LNCaP clone FGC (cell line): ENCODE measurements around the gene SPTLC2.
A peak's percentile ranks its signal among the peaks of the same experiment; 100 is the strongest.

ENCODE experiments used
- DNase-seq: peaks from one replicate; pipeline ENCODE4 v3.0.0-alpha.2; 2011; ENCODE audit warnings: low read depth
- H3K4me3 ChIP-seq: 2 replicates; pipeline ENCODE4 v1.5.1; 2011; ENCODE audit warnings: mild to moderate bottlenecking, low read depth, low read length, control low read depth
- CTCF ChIP-seq: IDR thresholded peaks from 2 replicates; pipeline ENCODE4 v1.5.1; 2012; ENCODE audit warnings: mild to moderate bottlenecking; ENCODE audit not compliant: control insufficient read depth, insufficient read depth; ENCODE audit errors: extremely low read depth

SPTLC2 gene

DNA sequence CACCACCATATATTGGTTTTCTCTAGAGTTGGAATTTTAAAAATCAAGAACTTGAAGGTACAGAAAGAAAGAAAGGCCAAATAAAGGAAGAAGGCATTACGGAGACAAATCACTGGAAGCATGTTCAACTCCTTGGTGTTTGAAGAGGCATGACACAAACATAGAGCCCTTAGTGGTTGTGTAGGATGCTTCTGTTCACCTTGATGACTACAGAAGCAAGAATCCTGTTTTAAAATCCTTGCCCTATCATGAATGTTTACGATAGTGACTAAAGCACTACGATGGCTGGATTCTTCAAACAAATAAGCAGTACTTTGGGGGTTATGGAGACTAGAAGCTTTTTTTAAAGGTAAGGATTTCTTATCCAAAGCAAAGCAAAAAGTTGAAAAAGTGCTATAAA, 107.6 kb downstream of the SPTLC2 start:
- no peak for DNase-seq
- no peak overlapping the region for H3K4me3 ChIP-seq

DNA sequence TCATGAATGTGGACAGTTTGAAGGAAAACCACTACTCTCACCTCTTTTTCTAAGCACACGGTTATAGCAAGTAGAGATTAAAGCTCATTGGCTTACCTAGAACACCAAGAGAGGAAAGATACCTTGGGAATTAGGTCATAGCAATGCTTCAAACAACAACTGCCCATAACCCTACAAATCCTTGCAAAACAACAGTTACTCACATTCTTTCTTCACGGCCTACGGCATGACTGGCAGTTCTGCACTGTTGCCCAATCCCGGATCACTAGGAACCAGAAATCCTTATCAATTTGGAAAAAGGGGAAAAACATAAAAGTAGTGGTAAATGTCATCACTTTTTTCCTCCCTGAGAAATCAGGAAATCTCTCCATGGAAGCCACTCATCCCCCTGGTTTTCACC, 108.2 kb downstream of the SPTLC2 start:
- H3K4me3 ChIP-seq: no peak overlapping the region
- TF ChIP-seq CTCF: no peak
- no peak for DNase-seq

More for the DNA sequence above, 107.6 kb downstream of the SPTLC2 start:
- no peak for TF ChIP-seq CTCF

GRCh38 chr14:77507762-77508161, 108.7 kb downstream of the SPTLC2 start:
- no peak for DNase-seq
- no peak overlapping the region for H3K4me3 ChIP-seq
- no peak for TF ChIP-seq CTCF

DNA sequence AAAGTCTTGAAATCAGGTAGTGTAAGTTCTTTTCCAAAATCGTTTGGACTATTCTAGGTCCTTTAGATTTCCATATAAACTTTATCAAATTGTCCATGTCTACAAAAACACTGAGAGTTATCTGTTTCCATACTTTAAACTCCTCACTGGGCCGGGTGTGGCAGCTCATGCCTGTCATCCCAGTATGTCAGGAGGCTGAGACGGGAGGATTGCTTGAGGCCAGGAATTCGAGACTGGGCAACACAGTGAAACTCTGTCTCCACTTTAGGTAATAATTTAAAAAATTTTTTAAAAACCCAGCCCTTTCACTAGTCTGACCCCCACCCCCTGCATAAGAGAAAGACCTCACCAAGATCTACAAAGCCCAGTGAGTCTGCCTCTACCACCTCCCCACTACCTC, 111.4 kb downstream of the SPTLC2 start:
- no peak for TF ChIP-seq CTCF

GRCh38 chr14:77503138-77503537, 113.3 kb downstream of the SPTLC2 start:
- no peak for DNase-seq
- TF ChIP-seq CTCF: no peak
- no peak overlapping the region for H3K4me3 ChIP-seq

More for the DNA sequence above, 111.4 kb downstream of the SPTLC2 start:
- no peak for DNase-seq
- H3K4me3 ChIP-seq: no peak overlapping the region

- DNase-seq: no peak
- no peak for TF ChIP-seq CTCF
- no peak overlapping the region for H3K4me3 ChIP-seq
Measured at GRCh38 chr14:77502109-77502782, 114.2 kb downstream of the SPTLC2 start.

DNA sequence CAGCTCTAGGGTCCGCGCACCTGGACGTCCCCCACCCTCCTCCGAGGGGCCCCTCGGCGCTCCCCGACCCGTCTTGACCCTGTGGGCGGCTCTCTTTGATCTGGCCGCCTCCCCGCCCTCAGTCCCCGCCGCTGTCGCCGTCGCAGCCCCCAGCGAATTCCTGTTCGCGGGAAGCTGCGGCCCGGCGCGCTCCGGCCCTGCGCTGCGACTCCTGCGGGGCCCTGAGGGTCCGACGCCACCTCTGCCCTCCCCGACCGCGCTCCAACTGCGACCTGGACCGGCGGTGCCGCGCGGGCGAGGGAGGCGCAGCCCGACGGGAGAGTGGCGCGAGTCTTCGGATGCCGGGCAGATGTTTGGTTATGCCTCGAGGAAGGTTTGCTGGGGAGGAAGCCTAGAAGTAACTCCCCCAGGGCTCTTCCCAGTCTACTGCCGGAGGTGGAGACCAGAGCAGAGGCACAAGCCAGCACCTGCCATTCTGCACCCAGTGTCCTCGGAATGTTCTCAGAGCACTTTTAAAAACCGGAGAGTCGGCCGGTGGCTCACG, 117.4 kb downstream of the SPTLC2 start:
- peak overlapping the region; percentile 57 for H3K4me3 ChIP-seq
- DNase-seq: no peak
- no peak for TF ChIP-seq CTCF
